HEK293 (cell line): ENCODE measurements around the gene SPAM1.

ENCODE experiments used
- CTCF ChIA-PET: fragments of 350-600 bp; formaldehyde crosslinking; extraction: SDS; loops from one replicate; lab custom pipeline; 2021; ENCODE audit warnings: antibody characterized with exemption; lab: Yijun Ruan, JAX
- POLR2A ChIA-PET: fragments of 300-600 bp; formaldehyde crosslinking; extraction: SDS; loops from one replicate; lab custom pipeline; 2020; ENCODE audit warnings: antibody characterized with exemption, inconsistent platforms; lab: Yijun Ruan, JAX
- H3K27ac ChIP-seq: fragments of 200-500 bp; sonication (Bioruptor generic); 2 replicates; pipeline ENCODE4 v1.5.1; 2014; ENCODE audit warnings: low read depth, low read length, control low read depth, inconsistent platforms; ENCODE audit errors: extremely low read depth
- H3K36me3 ChIP-seq, 2 experiments: fragments of 200-500 bp in 1 of 2; sonication (Bioruptor generic) in 1 of 2; 1 replicate in 1 of 2; 2 replicates in 1 of 2; pipeline ENCODE4 v1.5.1; 2014 to 2017; ENCODE audit warnings: inconsistent platforms in 2 of 2, low read length in 2 of 2; ENCODE audit not compliant: control insufficient read depth in 2 of 2, insufficient read depth in 1 of 2
- H3K4me1 ChIP-seq: fragments of 200-500 bp; sonication (Bioruptor generic); 2 replicates; pipeline ENCODE4 v1.5.1; 2014; ENCODE audit warnings: mild to moderate bottlenecking, low read length, inconsistent platforms; ENCODE audit not compliant: control insufficient read depth, insufficient read depth
- H3K4me3 ChIP-seq: 2 replicates; pipeline ENCODE4 v1.5.1; 2011; ENCODE audit warnings: low read depth, mild to moderate bottlenecking, control low read depth, low read length, moderate library complexity
- H3K9me3 ChIP-seq: fragments of 200-500 bp; sonication (Bioruptor generic); 2 replicates; pipeline ENCODE4 v1.5.1; 2014; ENCODE audit warnings: low read depth, low read length, inconsistent platforms; ENCODE audit not compliant: control insufficient read depth, insufficient read depth
- GLIS1 ChIP-seq: fragments of 450-650 bp; formaldehyde crosslinking; IDR thresholded peaks from 2 replicates; pipeline ENCODE4 v1.5.1; 2016; ENCODE audit warnings: missing biosample characterization, missing genetic modification characterization
- HOXA7 ChIP-seq: sonication (generic); formaldehyde crosslinking; IDR thresholded peaks from 2 replicates; pipeline ENCODE4 v1.8.1; 2022; ENCODE audit warnings: missing genetic modification reagents, borderline replicate concordance
- KLF16 ChIP-seq: fragments of 450-650 bp; formaldehyde crosslinking; IDR thresholded peaks from 2 replicates; pipeline ENCODE4 v1.5.1; 2017; ENCODE audit warnings: missing biosample characterization, missing genetic modification characterization
- PRDM1 ChIP-seq: fragments of 450-650 bp; formaldehyde crosslinking; IDR thresholded peaks from 2 replicates; pipeline ENCODE4; 2016; ENCODE audit warnings: missing biosample characterization, missing genetic modification characterization
- RBAK ChIP-seq: fragments of 450-650 bp; formaldehyde crosslinking; IDR thresholded peaks from 2 replicates; pipeline ENCODE4 v1.5.1; 2016; ENCODE audit warnings: missing biosample characterization, missing genetic modification characterization
- ZBTB17 ChIP-seq: fragments of 450-650 bp; formaldehyde crosslinking; IDR thresholded peaks from 2 replicates; pipeline ENCODE4 v1.5.1; 2016; ENCODE audit warnings: missing biosample characterization, missing genetic modification characterization
- ZBTB8A ChIP-seq: fragments of 450-650 bp; formaldehyde crosslinking; IDR thresholded peaks from 2 replicates; pipeline ENCODE4 v1.5.1; 2016; ENCODE audit warnings: missing biosample characterization, missing genetic modification characterization
- ZNF174 ChIP-seq: fragments of 450-650 bp; formaldehyde crosslinking; IDR thresholded peaks from 2 replicates; pipeline ENCODE4 v1.5.0; 2017; ENCODE audit warnings: missing biosample characterization, mild to moderate bottlenecking, missing genetic modification characterization
- ZNF19 ChIP-seq: fragments of 450-650 bp; formaldehyde crosslinking; IDR thresholded peaks from 2 replicates; pipeline ENCODE4; 2016; ENCODE audit warnings: missing biosample characterization, missing genetic modification characterization, low read depth
- ZNF223 ChIP-seq: fragments of 450-650 bp; formaldehyde crosslinking; IDR thresholded peaks from 2 replicates; pipeline ENCODE4 v1.5.1; 2016; ENCODE audit warnings: missing biosample characterization, missing genetic modification characterization
- ZNF23 ChIP-seq: fragments of 450-650 bp; formaldehyde crosslinking; IDR thresholded peaks from 2 replicates; pipeline ENCODE4 v1.5.1; 2016; ENCODE audit warnings: missing biosample characterization, missing genetic modification characterization, borderline replicate concordance
- ZNF350 ChIP-seq: fragments of 450-650 bp; formaldehyde crosslinking; IDR thresholded peaks from 2 replicates; pipeline ENCODE4 v1.5.0; 2017; ENCODE audit warnings: missing biosample characterization, mild to moderate bottlenecking, missing genetic modification characterization
- ZNF449 ChIP-seq: fragments of 450-650 bp; formaldehyde crosslinking; IDR thresholded peaks from 2 replicates; pipeline ENCODE4 v1.5.1; 2017; ENCODE audit warnings: missing biosample characterization, mild to moderate bottlenecking, missing genetic modification characterization, moderate library complexity
- ZNF473 ChIP-seq: fragments of 450-650 bp; formaldehyde crosslinking; IDR thresholded peaks from 2 replicates; pipeline ENCODE4 v1.5.1; 2017; ENCODE audit warnings: missing biosample characterization, missing genetic modification characterization
- ZNF510 ChIP-seq: fragments of 450-650 bp; formaldehyde crosslinking; IDR thresholded peaks from 2 replicates; pipeline ENCODE4 v1.5.1; 2018; ENCODE audit warnings: mild to moderate bottlenecking, missing genetic modification characterization, missing biosample characterization; ENCODE audit not compliant: insufficient replicate concordance
- ZNF513 ChIP-seq: fragments of 450-650 bp; IDR thresholded peaks from 2 replicates; pipeline ENCODE4 v1.5.1; 2018; ENCODE audit warnings: missing biosample characterization, missing genetic modification characterization
- ZNF626 ChIP-seq: fragments of 450-650 bp; sonication (Bioruptor Pico); formaldehyde crosslinking; IDR thresholded peaks from 2 replicates; pipeline ENCODE4 v1.5.1; 2018; ENCODE audit warnings: missing biosample characterization, missing genetic modification characterization, inconsistent platforms
- ZNF629 ChIP-seq: fragments of 450-650 bp; formaldehyde crosslinking; IDR thresholded peaks from 2 replicates; pipeline ENCODE4 v1.5.1; 2017; ENCODE audit warnings: missing biosample characterization, missing genetic modification characterization
- ZNF658 ChIP-seq: fragments of 450-650 bp; formaldehyde crosslinking; IDR thresholded peaks from 2 replicates; pipeline ENCODE4; 2016; ENCODE audit warnings: missing biosample characterization, missing genetic modification characterization
- ZNF791 ChIP-seq: fragments of 450-650 bp; formaldehyde crosslinking; IDR thresholded peaks from 2 replicates; pipeline ENCODE4 v1.5.1; 2016; ENCODE audit warnings: missing biosample characterization, missing genetic modification characterization
- ZNF837 ChIP-seq: fragments of 450-650 bp; formaldehyde crosslinking; IDR thresholded peaks from 2 replicates; pipeline ENCODE4 v1.5.1; 2016; ENCODE audit warnings: missing biosample characterization, missing genetic modification characterization
- ZXDB ChIP-seq: fragments of 450-650 bp; formaldehyde crosslinking; IDR thresholded peaks from 2 replicates; pipeline ENCODE4 v1.5.1; 2016; ENCODE audit warnings: missing biosample characterization, missing genetic modification characterization
- TF ChIP-seq, protein P1 (sequence below): fragments of 450-650 bp; formaldehyde crosslinking; IDR thresholded peaks from 2 replicates; pipeline ENCODE4 v1.5.1; 2016; ENCODE audit warnings: missing biosample characterization, missing genetic modification characterization
- TF ChIP-seq, protein P2 (sequence below): fragments of 450-650 bp; formaldehyde crosslinking; IDR thresholded peaks from 2 replicates; pipeline ENCODE4 v1.5.1; 2017; ENCODE audit warnings: missing biosample characterization, missing genetic modification characterization
- TF ChIP-seq, protein P3 (sequence below): fragments of 450-650 bp; formaldehyde crosslinking; IDR thresholded peaks from 2 replicates; pipeline ENCODE4 v1.5.1; 2016; ENCODE audit warnings: missing biosample characterization, missing genetic modification characterization

Gene SPAM1

DNA sequence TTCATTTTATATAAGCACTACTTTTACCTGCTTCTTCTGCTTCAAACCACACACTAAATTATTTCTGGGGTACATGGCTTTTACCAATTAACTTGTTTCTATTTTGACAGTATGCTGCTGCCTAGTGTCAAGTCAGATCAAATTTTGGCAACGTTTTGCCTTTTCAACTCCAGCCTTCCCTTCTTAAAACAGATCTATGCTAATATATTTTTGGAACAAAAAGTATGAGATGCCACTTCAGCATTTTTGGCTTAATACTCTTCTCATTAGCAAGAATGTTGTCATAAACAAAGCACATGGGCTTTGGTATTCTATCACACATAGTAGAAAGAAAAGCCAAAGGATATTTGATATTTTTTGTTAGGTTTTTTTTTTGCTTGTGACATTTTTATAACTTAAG lies 47.8 kb downstream of the SPAM1 start:
- TF ChIP-seq ZNF626 (tag by site-specific recombination) (no peak), RBAK (no peak), KLF16 (no peak), ZNF791 (tag by site-specific recombination) (no peak), HOXA7 (CRISPR knock-in tag) (no peak), ZNF510 (tag by site-specific recombination) (no peak), ZNF629 (tag by site-specific recombination) (no peak), ZXDB (tag by site-specific recombination) (no peak), ZNF350 (tag by site-specific recombination) (no peak), ZBTB8A (no peak), ZNF174 (no peak), ZNF449 (no peak), ZNF19 (tag by site-specific recombination) (no peak), PRDM1 (tag by site-specific recombination) (no peak), GLIS1 (tag by site-specific recombination) (no peak)
- TF ChIP-seq, protein P1, sequence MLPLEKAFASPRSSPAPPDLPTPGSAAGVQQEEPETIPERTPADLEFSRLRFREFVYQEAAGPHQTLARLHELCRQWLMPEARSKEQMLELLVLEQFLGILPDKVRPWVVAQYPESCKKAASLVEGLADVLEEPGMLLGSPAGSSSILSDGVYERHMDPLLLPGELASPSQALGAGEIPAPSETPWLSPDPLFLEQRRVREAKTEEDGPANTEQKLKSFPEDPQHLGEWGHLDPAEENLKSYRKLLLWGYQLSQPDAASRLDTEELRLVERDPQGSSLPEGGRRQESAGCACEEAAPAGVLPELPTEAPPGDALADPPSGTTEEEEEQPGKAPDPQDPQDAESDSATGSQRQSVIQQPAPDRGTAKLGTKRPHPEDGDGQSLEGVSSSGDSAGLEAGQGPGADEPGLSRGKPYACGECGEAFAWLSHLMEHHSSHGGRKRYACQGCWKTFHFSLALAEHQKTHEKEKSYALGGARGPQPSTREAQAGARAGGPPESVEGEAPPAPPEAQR (tag by site-specific recombination): no peak
- Histone ChIP-seq H3K4me3 (no peak overlapping the region), H3K36me3 (no peaks in the 10 kb centered on the region), H3K9me3 (no peaks in the 10 kb centered on the region), H3K27ac (no peak overlapping the region), H3K4me1 (no peaks in the 10 kb centered on the region)
- POLR2A ChIA-PET: no interaction called here
- CTCF ChIA-PET: interaction anchor here (0.7 kb wide), 1 partner anchor 33 kb away, joined by 3 read pairs; no protein-coding TSS in a partner anchor

DNA sequence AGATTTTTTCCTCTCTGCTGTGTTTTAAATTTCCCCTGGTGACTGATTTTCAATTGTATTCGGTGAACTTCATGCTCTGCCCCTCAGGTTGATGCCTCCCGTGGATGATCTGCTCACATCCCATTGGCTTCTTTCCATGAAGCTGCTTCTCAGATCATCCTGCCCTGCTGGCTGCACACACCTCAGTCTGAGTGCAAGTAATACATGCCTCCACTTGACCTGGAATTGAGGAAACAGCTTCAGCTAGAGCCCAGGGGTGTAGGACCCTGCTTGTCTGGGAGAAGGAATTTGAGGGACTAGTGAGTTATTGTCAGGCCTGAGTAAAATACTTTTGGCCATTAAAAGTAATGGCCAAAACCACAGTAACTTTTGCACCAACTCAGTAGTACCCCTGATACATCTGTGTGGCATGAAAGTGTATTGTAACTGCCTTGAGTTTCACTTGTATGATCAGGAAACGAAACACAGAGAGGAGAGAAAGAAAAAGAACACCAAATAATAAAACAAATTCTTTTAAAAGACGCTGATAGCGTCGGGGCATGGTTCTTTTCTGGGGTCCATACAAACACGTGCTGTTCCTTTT lies 49.4 kb downstream of the SPAM1 start:
- Histone ChIP-seq H3K4me3 (no peak overlapping the region), H3K27ac (no peak overlapping the region), H3K36me3 (no peaks in the 10 kb centered on the region), H3K9me3 (no peaks in the 10 kb centered on the region), H3K4me1 (no peaks in the 10 kb centered on the region)
- TF ChIP-seq ZNF513 (tag by site-specific recombination): no peak
- CTCF ChIA-PET: no interaction called here
- POLR2A ChIA-PET: no interaction called here

DNA sequence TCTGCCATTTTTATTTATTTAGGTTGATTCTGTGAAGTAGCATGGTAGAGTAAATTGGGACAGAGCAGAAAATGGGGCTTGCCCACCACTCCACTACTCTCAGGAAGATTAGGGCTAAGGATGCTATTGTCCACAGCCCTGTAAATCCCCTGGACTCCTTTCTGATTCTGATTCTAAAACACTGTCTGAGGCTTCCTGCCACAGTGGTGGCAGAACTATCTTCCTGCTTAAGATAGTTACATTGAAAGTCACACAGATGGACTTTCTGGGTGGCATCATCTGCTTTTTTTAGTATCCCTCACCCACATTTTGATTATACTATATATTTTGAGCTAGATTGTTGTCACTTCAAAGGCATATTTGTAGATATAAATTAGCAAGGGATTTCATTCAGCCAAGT lies 50.0 kb downstream of the SPAM1 start:
- H3K9me3 ChIP-seq: no peaks in the 10 kb centered on the region
- no peaks in the 10 kb centered on the region for H3K36me3 ChIP-seq
- ChIA-PET POLR2A (no interaction called here), CTCF (interaction anchor here (0.7 kb wide), 1 partner anchor 8 kb away, joined by 3 read pairs; no protein-coding TSS in a partner anchor)
- no peak overlapping the region for H3K27ac ChIP-seq
- no peak overlapping the region for H3K4me3 ChIP-seq
- H3K4me1 ChIP-seq: no peaks in the 10 kb centered on the region
- no peak for TF ChIP-seq ZNF23
- no peak for TF ChIP-seq ZNF837 (tag by site-specific recombination)
- no peak for TF ChIP-seq ZBTB17 (tag by site-specific recombination)
- TF ChIP-seq ZNF658 (tag by site-specific recombination): no peak
- no peak for TF ChIP-seq ZNF223
- no peak for TF ChIP-seq ZNF473 (tag by site-specific recombination)
- TF ChIP-seq ZNF350 (tag by site-specific recombination): no peak
- TF ChIP-seq, protein P2, sequence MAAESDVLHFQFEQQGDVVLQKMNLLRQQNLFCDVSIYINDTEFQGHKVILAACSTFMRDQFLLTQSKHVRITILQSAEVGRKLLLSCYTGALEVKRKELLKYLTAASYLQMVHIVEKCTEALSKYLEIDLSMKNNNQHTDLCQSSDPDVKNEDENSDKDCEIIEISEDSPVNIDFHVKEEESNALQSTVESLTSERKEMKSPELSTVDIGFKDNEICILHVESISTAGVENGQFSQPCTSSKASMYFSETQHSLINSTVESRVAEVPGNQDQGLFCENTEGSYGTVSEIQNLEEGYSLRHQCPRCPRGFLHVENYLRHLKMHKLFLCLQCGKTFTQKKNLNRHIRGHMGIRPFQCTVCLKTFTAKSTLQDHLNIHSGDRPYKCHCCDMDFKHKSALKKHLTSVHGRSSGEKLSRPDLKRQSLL (tag by site-specific recombination): no peak
- no peak for TF ChIP-seq HOXA7 (CRISPR knock-in tag)
- TF ChIP-seq, protein P3, sequence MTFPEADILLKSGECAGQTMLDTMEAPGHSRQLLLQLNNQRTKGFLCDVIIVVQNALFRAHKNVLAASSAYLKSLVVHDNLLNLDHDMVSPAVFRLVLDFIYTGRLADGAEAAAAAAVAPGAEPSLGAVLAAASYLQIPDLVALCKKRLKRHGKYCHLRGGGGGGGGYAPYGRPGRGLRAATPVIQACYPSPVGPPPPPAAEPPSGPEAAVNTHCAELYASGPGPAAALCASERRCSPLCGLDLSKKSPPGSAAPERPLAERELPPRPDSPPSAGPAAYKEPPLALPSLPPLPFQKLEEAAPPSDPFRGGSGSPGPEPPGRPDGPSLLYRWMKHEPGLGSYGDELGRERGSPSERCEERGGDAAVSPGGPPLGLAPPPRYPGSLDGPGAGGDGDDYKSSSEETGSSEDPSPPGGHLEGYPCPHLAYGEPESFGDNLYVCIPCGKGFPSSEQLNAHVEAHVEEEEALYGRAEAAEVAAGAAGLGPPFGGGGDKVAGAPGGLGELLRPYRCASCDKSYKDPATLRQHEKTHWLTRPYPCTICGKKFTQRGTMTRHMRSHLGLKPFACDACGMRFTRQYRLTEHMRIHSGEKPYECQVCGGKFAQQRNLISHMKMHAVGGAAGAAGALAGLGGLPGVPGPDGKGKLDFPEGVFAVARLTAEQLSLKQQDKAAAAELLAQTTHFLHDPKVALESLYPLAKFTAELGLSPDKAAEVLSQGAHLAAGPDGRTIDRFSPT (tag by site-specific recombination): no peak
